Erythroblast (primary cell): Measurements from ENCODE around the gene FAAP20.

Source experiments
- GATA1 ChIP-seq: IDR thresholded peaks from 2 replicates; pipeline ENCODE4 v1.6.1; 2011; ENCODE audit warnings: low read depth, mild to moderate bottlenecking, control low read depth, low read length, moderate library complexity
- POLR2A ChIP-seq: IDR thresholded peaks from 2 replicates; pipeline ENCODE4 v1.6.1; 2011; ENCODE audit warnings: mild to moderate bottlenecking, low read length

GRCh38 chr1:2224631-2225428 is 30.3 kb upstream of the FAAP20 start:
- TF ChIP-seq POLR2A: no peak
- no peak for TF ChIP-seq GATA1
